IMR-90 (cell line): Measurements from ENCODE around the gene PARL. TPM values are rescaled to one million over a fixed set of nuclear protein-coding genes. Genes with fewer than 3 reads are reported as not detected.

Experiments used
- ATAC-seq: fragments of 200-7000 bp; cut with Tn5 transposase; 2 replicates; pipeline ENCODE4 v1.9.1; 2020; ENCODE audit warnings: low read depth, mild to moderate bottlenecking, moderate library complexity
- BruUV-seq: library from RNA; stranded (reverse); fragments of 400-500 nt; replicated peaks from 2 replicates; lab custom pipeline; 2021; lab: Mats Ljungman, UMichigan
- CTCF ChIA-PET: fragments of 300-600 bp; formaldehyde crosslinking; extraction: SDS; loops from one replicate; lab custom pipeline; 2021; ENCODE audit warnings: antibody characterized with exemption; lab: Yijun Ruan, JAX
- POLR2A ChIA-PET: fragments of 300-600 bp; sonication (Branson Sonifier 250); formaldehyde crosslinking; loops from one replicate; lab custom pipeline; 2022; ENCODE audit warnings: antibody characterized with exemption; ENCODE audit not compliant: unreplicated experiment; lab: Charles Lee
- DNase-seq: peaks from one replicate; pipeline ENCODE4 v3.0.0; 2013
- H2AFZ ChIP-seq: replicated peaks from 2 replicates; pipeline ENCODE3; 2013; ENCODE audit warnings: low read length, mild to moderate bottlenecking; ENCODE audit not compliant: poor library complexity
- H2AK5ac ChIP-seq: 2 replicates; pipeline ENCODE4 v1.6.1; 2013; ENCODE audit warnings: low read depth, low read length, inconsistent platforms
- H2AK9ac ChIP-seq: replicated peaks from 2 replicates; pipeline ENCODE3; 2013; ENCODE audit warnings: mild to moderate bottlenecking, low read depth, low read length, moderate library complexity; ENCODE audit not compliant: poor library complexity
- H2BK120ac ChIP-seq: 2 replicates; pipeline ENCODE4 v1.6.1; 2013; ENCODE audit warnings: low read depth, low read length, inconsistent platforms
- H2BK15ac ChIP-seq: 3 replicates; pipeline ENCODE4 v1.6.1; 2013; ENCODE audit warnings: low read depth, low read length, inconsistent platforms
- H2BK20ac ChIP-seq: 2 replicates; pipeline ENCODE4 v1.6.1; 2013; ENCODE audit warnings: low read depth, mild to moderate bottlenecking, inconsistent platforms, low read length, moderate library complexity
- H2BK5ac ChIP-seq: 2 replicates; pipeline ENCODE4 v1.6.1; 2013; ENCODE audit warnings: mild to moderate bottlenecking, low read depth, low read length, inconsistent platforms; ENCODE audit not compliant: poor library complexity, severe bottlenecking
- H3K14ac ChIP-seq: replicated peaks from 2 replicates; pipeline ENCODE4 v1.6.1; 2013; ENCODE audit warnings: low read depth, low read length, inconsistent platforms
- H3K18ac ChIP-seq: 2 replicates; pipeline ENCODE4 v1.6.1; 2013; ENCODE audit warnings: low read depth, low read length, control low read depth
- H3K23ac ChIP-seq: 2 replicates; pipeline ENCODE4 v1.6.1; 2013; ENCODE audit warnings: low read depth, low read length, inconsistent platforms
- H3K27ac ChIP-seq: 2 replicates; pipeline ENCODE4 v1.5.1; 2013; ENCODE audit warnings: mild to moderate bottlenecking, control low read depth, low read length; ENCODE audit not compliant: insufficient read depth
- H3K27me3 ChIP-seq: 2 replicates; pipeline ENCODE4 v1.6.1; 2013; ENCODE audit warnings: low read length; ENCODE audit not compliant: control insufficient read depth, insufficient read depth
- H3K36me3 ChIP-seq: 2 replicates; pipeline ENCODE4 v1.6.1; 2013; ENCODE audit warnings: low read length, mixed read lengths; ENCODE audit not compliant: control insufficient read depth, insufficient read depth
- H3K4ac ChIP-seq: 2 replicates; pipeline ENCODE4 v1.6.1; 2013; ENCODE audit warnings: low read depth, low read length, inconsistent platforms
- H3K4me1 ChIP-seq: 2 replicates; pipeline ENCODE4 v1.6.1; 2013; ENCODE audit warnings: low read length, mixed read lengths; ENCODE audit not compliant: control insufficient read depth, insufficient read depth
- H3K4me2 ChIP-seq: 2 replicates; pipeline ENCODE4 v1.6.1; 2013; ENCODE audit warnings: low read depth, mild to moderate bottlenecking, control low read depth, low read length, moderate library complexity
- H3K4me3 ChIP-seq: 2 replicates; pipeline ENCODE4 v1.5.1; 2013; ENCODE audit warnings: low read depth, mild to moderate bottlenecking, control low read depth, low read length, moderate library complexity; ENCODE audit not compliant: insufficient read depth
- H3K56ac ChIP-seq: 2 replicates; pipeline ENCODE4 v1.6.1; 2013; ENCODE audit warnings: low read length, inconsistent platforms; ENCODE audit not compliant: insufficient read depth; ENCODE audit errors: extremely low read depth
- H3K79me1 ChIP-seq, 2 experiments: 2 replicates each; pipeline ENCODE4 v1.6.1; 2013; ENCODE audit warnings: low read length in 2 of 2, inconsistent platforms in 1 of 2, low read depth in 1 of 2
- H3K9ac ChIP-seq: 2 replicates; pipeline ENCODE4 v1.6.1; 2013; ENCODE audit warnings: low read depth, low read length, control low read depth
- H3K9me1 ChIP-seq: 2 replicates; pipeline ENCODE4 v1.6.1; 2013; ENCODE audit warnings: low read length, inconsistent platforms; ENCODE audit not compliant: insufficient read depth
- H3K9me3 ChIP-seq: 2 replicates; pipeline ENCODE4 v1.6.1; 2013; ENCODE audit warnings: low read length; ENCODE audit not compliant: control insufficient read depth, insufficient read depth
- H4K20me1 ChIP-seq: 2 replicates; pipeline ENCODE4 v1.6.1; 2013; ENCODE audit warnings: low read length, inconsistent platforms; ENCODE audit not compliant: insufficient read depth
- H4K5ac ChIP-seq: 2 replicates; pipeline ENCODE4 v1.6.1; 2013; ENCODE audit warnings: mild to moderate bottlenecking, low read depth, low read length, control low read depth
- H4K8ac ChIP-seq, 2 experiments: 2 replicates each; pipeline ENCODE4 v1.6.1; 2013; ENCODE audit warnings: low read depth in 2 of 2, low read length in 2 of 2, control low read depth in 1 of 2, inconsistent platforms in 1 of 2
- H4K91ac ChIP-seq: 2 replicates; pipeline ENCODE4 v1.6.1; 2013; ENCODE audit warnings: low read depth, low read length, inconsistent platforms; ENCODE audit not compliant: insufficient read depth
- BHLHE40 ChIP-seq: fragments of 150-350 bp; IDR thresholded peaks from 2 replicates; pipeline ENCODE4 v1.6.1; 2016; ENCODE audit warnings: mild to moderate bottlenecking, low read depth, low read length
- CEBPB ChIP-seq: IDR thresholded peaks from 2 replicates; pipeline ENCODE4 v1.6.1; 2012; ENCODE audit warnings: low read depth, low read length, improper control_type of control experiment
- CHD1 ChIP-seq: IDR thresholded peaks from 2 replicates; pipeline ENCODE4 v1.6.1; 2012; ENCODE audit warnings: low read depth, low read length, improper control_type of control experiment
- FOS ChIP-seq: fragments of 150-350 bp; IDR thresholded peaks from 2 replicates; pipeline ENCODE4 v1.6.1; 2016; ENCODE audit warnings: low read depth, low read length
- MAFK ChIP-seq: IDR thresholded peaks from 2 replicates; pipeline ENCODE4 v1.6.1; 2012; ENCODE audit warnings: low read depth, low read length, improper control_type of control experiment
- MAZ ChIP-seq: IDR thresholded peaks from 2 replicates; pipeline ENCODE4 v1.6.1; 2012; ENCODE audit warnings: low read depth, mild to moderate bottlenecking, low read length, improper control_type of control experiment, moderate library complexity, borderline replicate concordance
- MXI1 ChIP-seq: IDR thresholded peaks from 2 replicates; pipeline ENCODE4 v1.6.1; 2012; ENCODE audit warnings: low read depth, mild to moderate bottlenecking, low read length, moderate library complexity, borderline replicate concordance
- NFE2L2 ChIP-seq: fragments of 150-350 bp; IDR thresholded peaks from 2 replicates; pipeline ENCODE4 v1.6.1; 2016; ENCODE audit warnings: low read depth, mild to moderate bottlenecking, low read length
- POLR2A ChIP-seq: IDR thresholded peaks from 2 replicates; pipeline ENCODE4 v1.6.1; 2012; ENCODE audit warnings: mild to moderate bottlenecking, low read depth, low read length
- RAD21 ChIP-seq: IDR thresholded peaks from 2 replicates; pipeline ENCODE4 v1.6.1; 2012; ENCODE audit warnings: low read length, improper control_type of control experiment
- RCOR1 ChIP-seq: IDR thresholded peaks from 2 replicates; pipeline ENCODE4 v1.6.1; 2012; ENCODE audit warnings: mild to moderate bottlenecking, low read length, improper control_type of control experiment; ENCODE audit not compliant: insufficient replicate concordance
- RFX5 ChIP-seq: IDR thresholded peaks from 2 replicates; pipeline ENCODE4 v1.8.0; 2012; ENCODE audit warnings: low read depth, mild to moderate bottlenecking, low read length, moderate library complexity
- SMC3 ChIP-seq: fragments of 150-350 bp; IDR thresholded peaks from 2 replicates; pipeline ENCODE4 v1.6.1; 2016; ENCODE audit warnings: low read depth, mild to moderate bottlenecking, antibody characterized with exemption, low read length, moderate library complexity
- WGBS, 2 experiments: methylation state at CpG; one replicate each; pipeline versions ENCODE4 v1.1.5 to v1.1.7; 2013; ENCODE audit warnings: missing lambda C conversion rate in 2 of 2; ENCODE audit not compliant: insufficient read length in 1 of 2; ENCODE audit errors: extremely low coverage in 2 of 2; 5-methylcytosine and 5-hydroxymethylcytosine counted together
- dilution Hi-C: fragments of 300-500 bp; cut with HindIII; formaldehyde crosslinking; loops from one replicate; pipeline ENCODE4 v1.14.3; 2018; ENCODE audit warnings: low sequenced_read_pairs; ENCODE audit not compliant: unreplicated experiment
- in situ Hi-C: fragments of 300-500 bp; cut with MboI; formaldehyde crosslinking; loops from 3 replicates; pipeline ENCODE4 v1.14.3; 2019; ENCODE audit warnings: low sequenced_read_pairs, inconsistent platforms, mixed read lengths
- intact Hi-C: fragments of 100-400 bp; cut with micrococcal nuclease; formaldehyde crosslinking; loops from 2 replicates; pipeline ENCODE4 v1.10.0; 2022
- polyA plus RNA-seq, 3 experiments: library from polyadenylated mRNA; depleted of rRNA; stranded (reverse); fragments of >200 nt; gene quantifications; 2 replicates each; pipeline ENCODE4 v1.2.3, GENCODE V29; 2012; ENCODE audit warnings: low replicate concordance in 1 of 3
- total RNA-seq: library from RNA; depleted of rRNA; stranded (reverse); fragments of >200 nt; gene quantifications from 2 replicates; pipeline ENCODE4 v1.2.3, GENCODE V29; 2012
- TF ChIP-seq, protein P1 (sequence below): fragments of 150-350 bp; IDR thresholded peaks from 2 replicates; pipeline ENCODE4 v1.6.1; 2017; ENCODE audit warnings: mild to moderate bottlenecking, antibody characterized with exemption, low read length, low read depth
- TF ChIP-seq, protein P2 (sequence below): fragments of 150-350 bp; IDR thresholded peaks from 2 replicates; pipeline ENCODE4 v1.6.1; 2016; ENCODE audit warnings: low read depth, mild to moderate bottlenecking, low read length, moderate library complexity, borderline replicate concordance
- TF ChIP-seq, protein P3 (sequence below): conservative IDR thresholded peaks from 2 replicates; pipeline ENCODE4 v1.5.1; 2012; ENCODE audit warnings: mild to moderate bottlenecking, low read depth, low read length, improper control_type of control experiment

The PARL gene
- total and polyA plus RNA-seq, 2 of the 4 experiments (the other 2 are of a cell fraction), result 35.5 to 42.6 TPM

GRCh38 chr3:183827809-183828537 lies 56.7 kb downstream of the PARL start:
- no TSS peak for BruUV-seq
- Histone ChIP-seq H2BK120ac (no peak overlapping the region), H3K4me3 (no peak overlapping the region), H4K20me1 (peaks cover 10% of the 10 kb centered on the region), H2BK15ac (no peak overlapping the region), H3K56ac (no peak overlapping the region), H3K9me1 (no peaks in the 10 kb centered on the region), H3K27me3 (no peaks in the 10 kb centered on the region), H2AK9ac (no peak overlapping the region), H2BK20ac (no peak overlapping the region), H3K4me1 (no peaks in the 10 kb centered on the region), H2AK5ac (no peak overlapping the region), H3K9me3 (no peaks in the 10 kb centered on the region), H3K79me1 (peaks cover 3 to 5% of the 10 kb centered on the region in 2 experiments; a peak in 1 of 4 replicates), H3K36me3 (peaks cover 26% of the 10 kb centered on the region), H3K14ac (no peak overlapping the region), H3K18ac (no peak overlapping the region), H2AFZ (no peak overlapping the region), H3K4ac (no peak overlapping the region), H2BK5ac (no peak overlapping the region), H4K5ac (no peak overlapping the region), H3K9ac (no peak overlapping the region), H3K27ac (no peak overlapping the region), H4K91ac (no peak overlapping the region), H3K23ac (peak overlapping the region; percentile 21; the same call in 1 of the 2 replicates), H3K4me2 (no peak overlapping the region), H4K8ac (no peak overlapping the region)
- ChIA-PET POLR2A (no interaction called here), CTCF (no interaction called here)
- TF ChIP-seq RAD21 (no peak), RFX5 (no peak), BHLHE40 (no peak), POLR2A (no peak), SMC3 (no peak), NFE2L2 (no peak), CEBPB (no peak), FOS (no peak), CHD1 (no peak), MAFK (no peak), RCOR1 (no peak), MXI1 (no peak), MAZ (no peak)
- TF ChIP-seq, protein P1, sequence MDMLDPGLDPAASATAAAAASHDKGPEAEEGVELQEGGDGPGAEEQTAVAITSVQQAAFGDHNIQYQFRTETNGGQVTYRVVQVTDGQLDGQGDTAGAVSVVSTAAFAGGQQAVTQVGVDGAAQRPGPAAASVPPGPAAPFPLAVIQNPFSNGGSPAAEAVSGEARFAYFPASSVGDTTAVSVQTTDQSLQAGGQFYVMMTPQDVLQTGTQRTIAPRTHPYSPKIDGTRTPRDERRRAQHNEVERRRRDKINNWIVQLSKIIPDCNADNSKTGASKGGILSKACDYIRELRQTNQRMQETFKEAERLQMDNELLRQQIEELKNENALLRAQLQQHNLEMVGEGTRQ, result no peak
- TF ChIP-seq, protein P2, sequence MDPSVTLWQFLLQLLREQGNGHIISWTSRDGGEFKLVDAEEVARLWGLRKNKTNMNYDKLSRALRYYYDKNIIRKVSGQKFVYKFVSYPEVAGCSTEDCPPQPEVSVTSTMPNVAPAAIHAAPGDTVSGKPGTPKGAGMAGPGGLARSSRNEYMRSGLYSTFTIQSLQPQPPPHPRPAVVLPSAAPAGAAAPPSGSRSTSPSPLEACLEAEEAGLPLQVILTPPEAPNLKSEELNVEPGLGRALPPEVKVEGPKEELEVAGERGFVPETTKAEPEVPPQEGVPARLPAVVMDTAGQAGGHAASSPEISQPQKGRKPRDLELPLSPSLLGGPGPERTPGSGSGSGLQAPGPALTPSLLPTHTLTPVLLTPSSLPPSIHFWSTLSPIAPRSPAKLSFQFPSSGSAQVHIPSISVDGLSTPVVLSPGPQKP, result no peak
- TF ChIP-seq, protein P3, sequence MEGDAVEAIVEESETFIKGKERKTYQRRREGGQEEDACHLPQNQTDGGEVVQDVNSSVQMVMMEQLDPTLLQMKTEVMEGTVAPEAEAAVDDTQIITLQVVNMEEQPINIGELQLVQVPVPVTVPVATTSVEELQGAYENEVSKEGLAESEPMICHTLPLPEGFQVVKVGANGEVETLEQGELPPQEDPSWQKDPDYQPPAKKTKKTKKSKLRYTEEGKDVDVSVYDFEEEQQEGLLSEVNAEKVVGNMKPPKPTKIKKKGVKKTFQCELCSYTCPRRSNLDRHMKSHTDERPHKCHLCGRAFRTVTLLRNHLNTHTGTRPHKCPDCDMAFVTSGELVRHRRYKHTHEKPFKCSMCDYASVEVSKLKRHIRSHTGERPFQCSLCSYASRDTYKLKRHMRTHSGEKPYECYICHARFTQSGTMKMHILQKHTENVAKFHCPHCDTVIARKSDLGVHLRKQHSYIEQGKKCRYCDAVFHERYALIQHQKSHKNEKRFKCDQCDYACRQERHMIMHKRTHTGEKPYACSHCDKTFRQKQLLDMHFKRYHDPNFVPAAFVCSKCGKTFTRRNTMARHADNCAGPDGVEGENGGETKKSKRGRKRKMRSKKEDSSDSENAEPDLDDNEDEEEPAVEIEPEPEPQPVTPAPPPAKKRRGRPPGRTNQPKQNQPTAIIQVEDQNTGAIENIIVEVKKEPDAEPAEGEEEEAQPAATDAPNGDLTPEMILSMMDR, result no peak
- intact Hi-C loops, result no loop called here
- dilution Hi-C loops, result no loop called here
- in situ Hi-C loops, result no loop called here
- ATAC-seq (no peak), DNase-seq (no peak)
- WGBS, 2 experiments, result 97% methylated on average over 5 of the region's 14 CpGs; no CpG with 5 or more reads in 1 of the 2 experiments
